Activated CD4-positive, alpha-beta T cell treated with anti-CD3 and anti-CD28 coated beads, Interleukin-2, amount 10 ng/mL, durations not matched to agents 24 days and 14 days (primary cell): Measurements from ENCODE around the gene FGF14. TPM values are rescaled to one million over a fixed set of nuclear protein-coding genes. Genes with fewer than 3 reads are reported as not detected.

Experiments used
- DNase-seq: peaks from one replicate; pipeline ENCODE4 v3.0.0; 2022
- H3K27ac Mint-ChIP-seq: one replicate; pipeline ENCODE4 v1.8.0; 2022; ENCODE audit warnings: mild to moderate bottlenecking, mixed read lengths
- H3K27me3 Mint-ChIP-seq: one replicate; pipeline ENCODE4 v1.8.0; 2022; ENCODE audit warnings: mixed read lengths
- H3K36me3 Mint-ChIP-seq: one replicate; pipeline ENCODE4 v1.8.0; 2022; ENCODE audit warnings: low read depth, mild to moderate bottlenecking, mixed read lengths
- H3K4me1 Mint-ChIP-seq: one replicate; pipeline ENCODE4 v1.8.0; 2021; ENCODE audit warnings: mixed read lengths
- H3K4me3 Mint-ChIP-seq: one replicate; pipeline ENCODE4 v1.8.0; 2022; ENCODE audit warnings: mild to moderate bottlenecking, moderate library complexity, mixed read lengths
- H3K9me3 Mint-ChIP-seq: one replicate; pipeline ENCODE4 v1.8.0; 2021; ENCODE audit warnings: mixed read lengths
- intact Hi-C: fragments of 100-400 bp; cut with micrococcal nuclease; formaldehyde crosslinking; loops from one replicate; pipeline ENCODE4 v1.15.1; 2023
- total RNA-seq: library from RNA; stranded (reverse); gene quantifications from 2 replicates; pipeline ENCODE4 v1.2.3, GENCODE V29; 2022

FGF14 gene
- total RNA-seq, 1 donor from 2014 or later = not detected

- peaks cover 4% of the 10 kb centered on the region for H3K9me3 Mint-ChIP-seq
- no peak overlapping the region for H3K4me3 Mint-ChIP-seq
- no peak for DNase-seq
- no peaks in the 10 kb centered on the region for H3K4me1 Mint-ChIP-seq
- H3K27me3 Mint-ChIP-seq = no peaks in the 10 kb centered on the region
- H3K27ac Mint-ChIP-seq = no peak overlapping the region
- intact Hi-C loops = no loop called here
- no peaks in the 10 kb centered on the region for H3K36me3 Mint-ChIP-seq
These were observed 346.6 kb downstream of the FGF14 start for GRCh38 chr13:102055090-102055779.

- Mint-ChIP-seq H3K4me1 (no peaks in the 10 kb centered on the region), H3K9me3 (peaks cover 4% of the 10 kb centered on the region), H3K27me3 (no peaks in the 10 kb centered on the region), H3K27ac (no peak overlapping the region), H3K36me3 (no peaks in the 10 kb centered on the region), H3K4me3 (no peak overlapping the region)
- no peak for DNase-seq
- intact Hi-C loops = no loop called here
These were observed 352.0 kb downstream of the FGF14 start for GRCh38 chr13:102049853-102050252.

- H3K27ac Mint-ChIP-seq = no peak overlapping the region
- H3K27me3 Mint-ChIP-seq = no peaks in the 10 kb centered on the region
- no peaks in the 10 kb centered on the region for H3K36me3 Mint-ChIP-seq
- no peak overlapping the region for H3K4me3 Mint-ChIP-seq
- H3K9me3 Mint-ChIP-seq = no peaks in the 10 kb centered on the region
- no peaks in the 10 kb centered on the region for H3K4me1 Mint-ChIP-seq
- no peak for DNase-seq
- intact Hi-C loops = no loop called here
These were observed 356.1 kb downstream of the FGF14 start for GRCh38 chr13:102045731-102046130.

GRCh38 chr13:102042746-102043145 lies 359.1 kb downstream of the FGF14 start:
- Mint-ChIP-seq H3K36me3 (no peaks in the 10 kb centered on the region), H3K4me3 (no peak overlapping the region), H3K27me3 (peaks cover 1% of the 10 kb centered on the region), H3K4me1 (no peaks in the 10 kb centered on the region), H3K27ac (no peak overlapping the region), H3K9me3 (no peaks in the 10 kb centered on the region)
- intact Hi-C loops = no loop called here
- no peak for DNase-seq

GRCh38 chr13:102041544-102041943 lies 360.3 kb downstream of the FGF14 start:
- intact Hi-C loops = no loop called here
- no peaks in the 10 kb centered on the region for H3K9me3 Mint-ChIP-seq
- H3K36me3 Mint-ChIP-seq = no peaks in the 10 kb centered on the region
- no peak overlapping the region for H3K4me3 Mint-ChIP-seq
- H3K4me1 Mint-ChIP-seq = no peaks in the 10 kb centered on the region
- DNase-seq = no peak
- no peak overlapping the region for H3K27ac Mint-ChIP-seq
- H3K27me3 Mint-ChIP-seq = peaks cover 1% of the 10 kb centered on the region

GRCh38 chr13:102040812-102041211 lies 361.0 kb downstream of the FGF14 start:
- no peak overlapping the region for H3K4me3 Mint-ChIP-seq
- no peak for DNase-seq
- H3K27me3 Mint-ChIP-seq = peaks cover 1% of the 10 kb centered on the region
- no peaks in the 10 kb centered on the region for H3K9me3 Mint-ChIP-seq
- intact Hi-C loops = no loop called here
- H3K4me1 Mint-ChIP-seq = no peaks in the 10 kb centered on the region
- no peaks in the 10 kb centered on the region for H3K36me3 Mint-ChIP-seq
- no peak overlapping the region for H3K27ac Mint-ChIP-seq

- DNase-seq = no peak
- no peak overlapping the region for H3K27ac Mint-ChIP-seq
- intact Hi-C loops = no loop called here
- H3K4me3 Mint-ChIP-seq = no peak overlapping the region
- no peaks in the 10 kb centered on the region for H3K36me3 Mint-ChIP-seq
- H3K4me1 Mint-ChIP-seq = no peaks in the 10 kb centered on the region
- no peaks in the 10 kb centered on the region for H3K9me3 Mint-ChIP-seq
- peaks cover 1% of the 10 kb centered on the region for H3K27me3 Mint-ChIP-seq
These were observed 362.6 kb downstream of the FGF14 start for GRCh38 chr13:102039264-102039663.

- no peak for DNase-seq
- intact Hi-C loops = no loop called here
- Mint-ChIP-seq H3K4me3 (no peak overlapping the region), H3K27me3 (peaks cover 1% of the 10 kb centered on the region), H3K4me1 (no peaks in the 10 kb centered on the region), H3K9me3 (no peaks in the 10 kb centered on the region), H3K27ac (no peak overlapping the region), H3K36me3 (no peaks in the 10 kb centered on the region)
These were observed 363.1 kb downstream of the FGF14 start for GRCh38 chr13:102038787-102039186.

GRCh38 chr13:102035969-102036368 lies 365.9 kb downstream of the FGF14 start:
- no peaks in the 10 kb centered on the region for H3K36me3 Mint-ChIP-seq
- H3K4me3 Mint-ChIP-seq = no peak overlapping the region
- no peaks in the 10 kb centered on the region for H3K4me1 Mint-ChIP-seq
- H3K27ac Mint-ChIP-seq = no peak overlapping the region
- DNase-seq = no peak
- H3K9me3 Mint-ChIP-seq = no peaks in the 10 kb centered on the region
- intact Hi-C loops = no loop called here
- peaks cover 1% of the 10 kb centered on the region for H3K27me3 Mint-ChIP-seq

GRCh38 chr13:102033857-102034331 lies 368.0 kb downstream of the FGF14 start:
- Mint-ChIP-seq H3K27me3 (no peaks in the 10 kb centered on the region), H3K4me3 (no peak overlapping the region), H3K4me1 (no peaks in the 10 kb centered on the region), H3K36me3 (no peaks in the 10 kb centered on the region), H3K27ac (no peak overlapping the region), H3K9me3 (no peaks in the 10 kb centered on the region)
- intact Hi-C loops = no loop called here
- no peak for DNase-seq

GRCh38 chr13:102033386-102033785 lies 368.5 kb downstream of the FGF14 start:
- Mint-ChIP-seq H3K4me1 (no peaks in the 10 kb centered on the region), H3K9me3 (no peaks in the 10 kb centered on the region), H3K27ac (no peak overlapping the region), H3K4me3 (no peak overlapping the region), H3K27me3 (no peaks in the 10 kb centered on the region), H3K36me3 (no peaks in the 10 kb centered on the region)
- DNase-seq = no peak
- intact Hi-C loops = no loop called here

GRCh38 chr13:102028868-102029267 lies 373.0 kb downstream of the FGF14 start:
- H3K9me3 Mint-ChIP-seq = no peaks in the 10 kb centered on the region

GRCh38 chr13:102028206-102028605 lies 373.6 kb downstream of the FGF14 start:
- no peak overlapping the region for H3K27ac Mint-ChIP-seq
- no peaks in the 10 kb centered on the region for H3K4me1 Mint-ChIP-seq
- DNase-seq = no peak
- intact Hi-C loops = no loop called here
- H3K4me3 Mint-ChIP-seq = no peak overlapping the region
- no peaks in the 10 kb centered on the region for H3K27me3 Mint-ChIP-seq
- no peaks in the 10 kb centered on the region for H3K36me3 Mint-ChIP-seq
- no peaks in the 10 kb centered on the region for H3K9me3 Mint-ChIP-seq

More at GRCh38 chr13:102028868-102029267, 373.0 kb downstream of the FGF14 start:
- Mint-ChIP-seq H3K4me1 (no peaks in the 10 kb centered on the region), H3K4me3 (no peak overlapping the region), H3K27ac (no peak overlapping the region), H3K27me3 (no peaks in the 10 kb centered on the region), H3K36me3 (no peaks in the 10 kb centered on the region)
- no peak for DNase-seq
- intact Hi-C loops = no loop called here

- Mint-ChIP-seq H3K36me3 (no peaks in the 10 kb centered on the region), H3K4me3 (no peak overlapping the region), H3K9me3 (no peaks in the 10 kb centered on the region), H3K27me3 (no peaks in the 10 kb centered on the region), H3K4me1 (no peaks in the 10 kb centered on the region), H3K27ac (no peak overlapping the region)
- DNase-seq = no peak
- intact Hi-C loops = no loop called here
These were observed 380.1 kb downstream of the FGF14 start for GRCh38 chr13:102021777-102022176.

- no peak overlapping the region for H3K27ac Mint-ChIP-seq
These were observed 381.1 kb downstream of the FGF14 start for GRCh38 chr13:102020611-102021216.

More at GRCh38 chr13:102020611-102021216, 381.1 kb downstream of the FGF14 start:
- Mint-ChIP-seq H3K4me1 (no peaks in the 10 kb centered on the region), H3K9me3 (no peaks in the 10 kb centered on the region), H3K27me3 (no peaks in the 10 kb centered on the region), H3K4me3 (no peak overlapping the region), H3K36me3 (no peaks in the 10 kb centered on the region)
- no peak for DNase-seq
- intact Hi-C loops = no loop called here
